ENCODE measurements around the gene P2RY6. TPM values are rescaled to one million over a fixed set of nuclear protein-coding genes. Genes with fewer than 3 reads are reported as not detected.
A peak's percentile ranks its signal among the peaks of the same experiment; 100 is the strongest.

P2RY6 gene
- total RNA-seq, 1 experiment from 2014 or later, result 34.7 TPM

DNA sequence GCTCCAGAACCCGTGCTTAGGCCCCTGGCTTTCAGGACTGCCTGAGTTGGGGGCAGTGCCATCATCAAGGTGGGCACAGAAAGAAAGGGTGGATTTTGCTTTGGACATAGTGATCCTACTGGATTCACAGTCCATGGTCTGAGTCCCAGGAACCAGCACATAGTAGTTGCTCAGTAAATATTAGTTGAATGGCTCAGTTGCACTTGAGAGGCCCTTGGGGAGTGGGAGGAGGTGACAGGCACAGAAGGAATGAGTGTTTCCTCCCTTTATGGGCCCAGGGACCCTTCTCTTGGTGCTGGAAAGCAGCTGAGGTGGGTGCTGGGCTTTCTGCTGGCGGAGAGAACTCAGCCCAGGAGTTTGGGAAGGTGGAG lies 52.5 kb downstream of the P2RY6 start:
- Histone ChIP-seq H4K20me1 (ENCODE audit: insufficient read depth) (peaks cover 2% of the 10 kb centered on the region; the same call in 1 of the 2 replicates), H3K36me3 (ENCODE audit: low read depth) (no peaks in the 10 kb centered on the region), H3K4me1 (replicated peaks; ENCODE audit: insufficient read depth) (peaks cover 12% of the 10 kb centered on the region), H3K27ac (no peak overlapping the region), H3K4me2 (no peak overlapping the region), H3K27me3 (ENCODE audit: insufficient read depth, low read depth) (no peaks in the 10 kb centered on the region), H3F3A (ENCODE audit: insufficient read depth, low read depth) (peaks cover 19% of the 10 kb centered on the region; the same call in 1 of the 2 replicates), H2AFZ (no peak overlapping the region), H3K9me2 (ENCODE audit: insufficient read depth) (no peaks in the 10 kb centered on the region), H3K9me3 (ENCODE audit: insufficient read depth, low read depth) (no peaks in the 10 kb centered on the region), H3K79me2 (ENCODE audit: low read depth) (no peaks in the 10 kb centered on the region), H3K4me3 (no peak overlapping the region)
- BruUV-seq (replicated peaks), result no TSS peak
- TF ChIP-seq, protein P1, sequence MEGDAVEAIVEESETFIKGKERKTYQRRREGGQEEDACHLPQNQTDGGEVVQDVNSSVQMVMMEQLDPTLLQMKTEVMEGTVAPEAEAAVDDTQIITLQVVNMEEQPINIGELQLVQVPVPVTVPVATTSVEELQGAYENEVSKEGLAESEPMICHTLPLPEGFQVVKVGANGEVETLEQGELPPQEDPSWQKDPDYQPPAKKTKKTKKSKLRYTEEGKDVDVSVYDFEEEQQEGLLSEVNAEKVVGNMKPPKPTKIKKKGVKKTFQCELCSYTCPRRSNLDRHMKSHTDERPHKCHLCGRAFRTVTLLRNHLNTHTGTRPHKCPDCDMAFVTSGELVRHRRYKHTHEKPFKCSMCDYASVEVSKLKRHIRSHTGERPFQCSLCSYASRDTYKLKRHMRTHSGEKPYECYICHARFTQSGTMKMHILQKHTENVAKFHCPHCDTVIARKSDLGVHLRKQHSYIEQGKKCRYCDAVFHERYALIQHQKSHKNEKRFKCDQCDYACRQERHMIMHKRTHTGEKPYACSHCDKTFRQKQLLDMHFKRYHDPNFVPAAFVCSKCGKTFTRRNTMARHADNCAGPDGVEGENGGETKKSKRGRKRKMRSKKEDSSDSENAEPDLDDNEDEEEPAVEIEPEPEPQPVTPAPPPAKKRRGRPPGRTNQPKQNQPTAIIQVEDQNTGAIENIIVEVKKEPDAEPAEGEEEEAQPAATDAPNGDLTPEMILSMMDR (conservative IDR thresholded peaks at IDR 0.05), result no peak
- TF ChIP-seq EZH2 (IDR thresholded peaks at IDR 0.05; ENCODE audit: low read depth), result no peak
- no peak for DNase-seq
- intact Hi-C loops (cut with micrococcal nuclease; ENCODE audit: unreplicated experiment), result loop anchor here (5.0 kb wide), 1 partner anchor 842 kb away; no protein-coding TSS in a partner anchor
- CTCF ChIA-PET, result no interaction called here
- POLR2A ChIA-PET (ENCODE audit: unreplicated experiment), result no interaction called here

DNA sequence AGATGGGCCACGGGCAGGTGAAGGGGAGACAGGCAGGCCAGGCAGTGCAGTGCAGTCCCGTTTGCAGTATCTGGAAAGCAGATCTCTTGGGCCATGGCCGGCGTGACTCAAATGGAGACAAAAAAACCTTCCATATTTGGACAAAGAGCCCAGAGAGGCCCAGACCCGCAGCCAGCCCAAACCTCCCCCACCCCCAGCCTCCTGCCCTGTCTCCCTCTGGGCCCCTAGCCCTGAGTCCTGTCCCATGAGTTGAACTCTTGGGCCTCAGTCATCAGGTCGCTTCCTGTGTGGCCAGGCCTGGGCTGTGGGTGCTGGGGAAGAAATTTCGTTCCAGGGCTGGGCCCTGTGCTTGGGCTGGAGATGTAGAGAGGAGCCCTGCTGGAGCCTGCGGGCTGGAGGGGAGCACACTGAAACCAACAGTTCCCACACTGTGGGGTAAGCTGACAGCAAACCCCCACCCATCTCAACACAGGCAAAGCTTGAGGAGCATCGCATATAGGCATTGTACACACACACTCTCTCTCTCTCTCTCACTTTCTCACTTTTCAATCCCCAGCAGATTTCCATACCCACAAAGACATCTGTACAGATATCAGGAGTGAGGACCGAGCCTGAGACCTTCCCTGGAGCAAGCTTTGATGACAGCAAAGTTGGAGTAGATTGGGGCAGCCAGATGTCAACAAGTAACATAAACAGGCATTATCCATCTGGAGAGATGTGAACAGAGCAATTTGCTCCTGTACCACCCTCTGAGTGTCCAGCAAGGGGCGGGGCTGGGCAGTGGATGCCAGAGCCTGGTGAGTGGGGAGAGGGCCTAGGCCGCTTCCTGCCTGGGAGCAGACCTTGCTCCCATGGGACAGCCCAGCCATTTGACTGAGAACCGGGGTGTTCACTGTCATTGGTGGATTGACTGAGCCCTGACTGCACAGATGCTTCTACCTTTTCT lies 53.2 kb downstream of the P2RY6 start:
- H3K27ac ChIP-seq, result no peak overlapping the region
- ChIA-PET CTCF (interaction anchor here (1.1 kb wide), 1 partner anchor 10 kb away, joined by 4 read pairs; no protein-coding TSS in a partner anchor), POLR2A (ENCODE audit: unreplicated experiment) (no interaction called here)
- no peaks in the 10 kb centered on the region for H3K79me2 ChIP-seq (ENCODE audit: low read depth)
- H3K9me2 ChIP-seq (ENCODE audit: insufficient read depth), result no peaks in the 10 kb centered on the region
- H3K4me1 ChIP-seq (replicated peaks; ENCODE audit: insufficient read depth), result peaks cover 12% of the 10 kb centered on the region
- no peak overlapping the region for H3K4me3 ChIP-seq
- BruUV-seq (replicated peaks), result no TSS peak
- no peaks in the 10 kb centered on the region for H3K36me3 ChIP-seq (ENCODE audit: low read depth)
- intact Hi-C loops (cut with micrococcal nuclease; ENCODE audit: unreplicated experiment), result loop anchor here (5.0 kb wide), 1 partner anchor 843 kb away; no protein-coding TSS in a partner anchor
- DNase-seq, result no peak
- no peaks in the 10 kb centered on the region for H3K9me3 ChIP-seq (ENCODE audit: insufficient read depth, low read depth)
- peaks cover 23% of the 10 kb centered on the region; the same call in 1 of the 2 replicates for H3F3A ChIP-seq (ENCODE audit: insufficient read depth, low read depth)
- H2AFZ ChIP-seq, result no peak overlapping the region
- no peaks in the 10 kb centered on the region; the same call in 1 of the 2 replicates for H4K20me1 ChIP-seq (ENCODE audit: insufficient read depth)
- H3K27me3 ChIP-seq (ENCODE audit: insufficient read depth, low read depth), result no peaks in the 10 kb centered on the region
- H3K4me2 ChIP-seq, result no peak overlapping the region
- no peak for TF ChIP-seq EZH2 (IDR thresholded peaks at IDR 0.05; ENCODE audit: low read depth)
- TF ChIP-seq, protein P1 (conservative IDR thresholded peaks at IDR 0.05), result no peak

DNA sequence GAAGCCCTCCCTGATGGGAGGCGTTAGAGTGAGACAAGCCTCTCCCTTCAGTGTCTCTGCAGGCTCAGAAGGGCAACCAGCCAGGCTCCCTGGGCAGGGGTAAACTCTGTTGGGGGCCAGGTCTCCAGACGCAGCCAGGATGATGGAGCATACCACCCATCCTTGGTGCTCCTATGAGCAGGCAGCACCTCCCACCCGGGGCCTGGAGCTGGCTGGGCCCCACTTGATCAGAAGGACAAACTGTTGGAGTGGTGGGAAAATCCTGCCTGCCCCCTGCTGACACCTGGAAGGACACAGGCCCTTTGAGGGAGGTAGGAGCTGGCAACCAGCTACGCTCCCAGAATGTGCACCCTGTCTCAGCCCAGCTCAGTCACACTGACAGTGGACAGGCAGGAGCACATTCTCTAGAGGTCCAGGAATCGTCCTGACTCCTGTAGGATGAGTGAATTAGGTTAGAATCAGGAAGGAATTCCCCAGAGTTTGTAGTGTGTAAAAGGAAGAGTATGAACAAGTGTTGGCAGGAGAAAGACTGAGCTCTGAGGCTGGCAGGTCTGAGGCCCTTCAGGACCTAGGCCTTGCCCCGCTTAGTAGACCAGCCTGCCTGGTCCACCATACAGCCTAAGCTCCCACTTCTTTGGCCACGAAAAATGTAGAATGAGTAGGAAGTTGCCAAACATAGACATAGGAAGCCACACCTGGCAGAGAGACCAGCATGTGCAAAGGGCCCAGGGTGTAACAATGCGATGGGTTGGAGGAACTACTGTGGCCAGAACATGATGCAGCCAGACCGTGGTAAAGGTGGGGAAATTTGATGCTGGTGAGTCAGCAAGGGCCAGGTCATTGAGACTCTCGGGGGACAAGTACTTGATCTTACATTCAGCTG lies 55.0 kb downstream of the P2RY6 start:
- intact Hi-C loops (cut with micrococcal nuclease; ENCODE audit: unreplicated experiment), result loop anchor here (5.0 kb wide), 1 partner anchor 845 kb away; no protein-coding TSS in a partner anchor
- H3F3A ChIP-seq (ENCODE audit: insufficient read depth, low read depth), result peaks cover 23% of the 10 kb centered on the region; the same call in 1 of the 2 replicates
- H3K4me3 ChIP-seq, result no peak overlapping the region
- no peak overlapping the region for H3K4me2 ChIP-seq
- H4K20me1 ChIP-seq (ENCODE audit: insufficient read depth), result no peaks in the 10 kb centered on the region
- no peaks in the 10 kb centered on the region for H3K9me3 ChIP-seq (ENCODE audit: insufficient read depth, low read depth)
- peaks cover 12% of the 10 kb centered on the region for H3K4me1 ChIP-seq (replicated peaks; ENCODE audit: insufficient read depth)
- TF ChIP-seq, protein P1 (conservative IDR thresholded peaks at IDR 0.05), result no peak
- TF ChIP-seq EZH2 (IDR thresholded peaks at IDR 0.05; ENCODE audit: low read depth), result no peak
- no peaks in the 10 kb centered on the region for H3K27me3 ChIP-seq (ENCODE audit: insufficient read depth, low read depth)
- no peak overlapping the region for H2AFZ ChIP-seq
- ChIA-PET CTCF (interaction anchor here (0.7 to 1.3 kb wide), 3 partner anchors 18 to 602 kb away, joined by 3 to 4 read pairs (median 3); no protein-coding TSS in a partner anchor), POLR2A (ENCODE audit: unreplicated experiment) (interaction anchor here (0.5 to 0.9 kb wide), 4 partner anchors 13 to 33 kb away, joined by 3 to 4 read pairs (median 4); no protein-coding TSS in a partner anchor)
- H3K27ac ChIP-seq, result no peak overlapping the region
- no peaks in the 10 kb centered on the region for H3K36me3 ChIP-seq (ENCODE audit: low read depth)
- no TSS peak for BruUV-seq (replicated peaks)
- H3K79me2 ChIP-seq (ENCODE audit: low read depth), result no peaks in the 10 kb centered on the region
- DNase-seq, result peak; percentile 40 to 60
- no peaks in the 10 kb centered on the region for H3K9me2 ChIP-seq (ENCODE audit: insufficient read depth)
